Measurements from ENCODE around the gene SDC3. TPM values are rescaled to one million over a fixed set of nuclear protein-coding genes. Genes with fewer than 3 reads are reported as not detected.
A peak's percentile ranks its signal among the peaks of the same experiment; 100 is the strongest.

Gene SDC3
- polyA plus RNA-seq, 3 donors: 0.05 to 1.2 (median 0.12) TPM

GRCh38 chr1:30820299-30820698 lies 88.3 kb downstream of the SDC3 start:
- H3K4me3 ChIP-seq (replicated peaks in 1 of 3; ENCODE audit: low read depth in 2 of 3, low read length in 3 of 3): no peak overlapping the region
- H3K27ac Mint-ChIP-seq: no peak overlapping the region
- peaks cover 42 to 74% (median 49%) of the 10 kb centered on the region in 3 donors for H3K27me3 Mint-ChIP-seq (ENCODE audit: low read depth in 3 of 3)
- H3K4me1 ChIP-seq (ENCODE audit: control insufficient read depth in 1 of 2, insufficient read depth in 2 of 2, low read length in 2 of 2): peaks cover 28% of the 10 kb centered on the region in 2 donors
- H3K9me3 Mint-ChIP-seq: peaks cover 0 to 7% (median 2%) of the 10 kb centered on the region in 7 donors
- peaks cover 0 to 4% of the 10 kb centered on the region in 2 donors for H3K9me3 ChIP-seq (replicated peaks in 1 of 2; ENCODE audit: control insufficient read depth in 1 of 2, insufficient read depth in 1 of 2, low read length in 2 of 2)
- H3K36me3 ChIP-seq (replicated peaks in 1 of 2; ENCODE audit: control insufficient read depth in 1 of 2, insufficient read depth in 2 of 2, low read length in 2 of 2): no peaks in the 10 kb centered on the region
- intact Hi-C loops (cut with micrococcal nuclease): no loop called here
- peak overlapping the region in 1 of 2 donors; percentile 59 for H3K4me3 Mint-ChIP-seq
- WGBS (ENCODE audit: insufficient coverage): 93% methylated on average over 3 of the region's 5 CpGs
- H3K4me2 ChIP-seq (replicated peaks; ENCODE audit: extremely low read depth, low read length, poor library complexity, severe bottlenecking): no peak overlapping the region
- peaks cover 27% of the 10 kb centered on the region for H3K4me1 Mint-ChIP-seq
- H3K27me3 ChIP-seq (ENCODE audit: control insufficient read depth in 2 of 2, insufficient read depth in 2 of 2, low read length in 2 of 2): peaks cover 32 to 73% of the 10 kb centered on the region in 2 donors
- H3K9ac ChIP-seq (ENCODE audit: insufficient read depth, low read length, poor library complexity, severe bottlenecking): no peak overlapping the region
- no peaks in the 10 kb centered on the region for H3K79me2 ChIP-seq (ENCODE audit: insufficient read depth, low read length)
- H3K36me3 Mint-ChIP-seq: peaks cover 2 to 4% of the 10 kb centered on the region in 2 donors
- no peak for TF ChIP-seq CTCF (IDR thresholded peaks at IDR 0.05)
- no peak overlapping the region for H2AFZ ChIP-seq (ENCODE audit: insufficient read depth, low read depth, low read length, poor library complexity, severe bottlenecking)
- H3K27ac ChIP-seq (ENCODE audit: low read depth in 1 of 2, low read length in 2 of 2): no peak overlapping the region
- no peak for DNase-seq
- H4K20me1 ChIP-seq (ENCODE audit: insufficient read depth, low read length): no peaks in the 10 kb centered on the region

Small RNAs within 50 kb of the gene (small RNA-seq; reads per million reads assigned to genes)
- gene RN7SKP91 (ENCODE audit: insufficient read length, low read depth) (not detected), gene RN7SL371P (ENCODE audit: insufficient read length, low read depth) (not detected)

Other genes starting within 250 kb of the SDC3 start
- gene MATN1, start 185.2 kb downstream of the SDC3 start, polyA plus RNA-seq: under 1 TPM in 1 of 3 donors, not detected in 2; 0.07 TPM
- 1,000 to 10,000 TPM; 1,019 to 1,669 (median 1,153) TPM for gene LAPTM5, start 151.0 kb downstream of the SDC3 start, polyA plus RNA-seq
- 10 to 100 TPM; 55.0 to 86.1 (median 62.4) TPM for gene PUM1, start 157.0 kb upstream of the SDC3 start, polyA plus RNA-seq

Data from CD14-positive monocyte (primary cell).